Measurements from ENCODE around the gene APOL1.

- TF ChIP-seq CTCF (IDR thresholded peaks at IDR 0.05 in 2 of 3, conservative IDR thresholded peaks at IDR 0.05 in 1 of 3; ENCODE audit: borderline replicate concordance in 1 of 3, insufficient read depth in 1 of 3, low read depth in 2 of 3, low read length in 2 of 3) (no peak), ZNF274 (IDR thresholded peaks at IDR 0.05; ENCODE audit: low read depth, low read length) (no peak), REST (IDR thresholded peaks at IDR 0.05; ENCODE audit: low read depth) (no peak), FOSL1 (IDR thresholded peaks at IDR 0.05; ENCODE audit: low read depth) (no peak), ELF1 (IDR thresholded peaks at IDR 0.05; ENCODE audit: borderline replicate concordance, low read depth) (no peak), EZH2 (IDR thresholded peaks at IDR 0.05) (no peak), MAX (IDR thresholded peaks at IDR 0.05) (no peak), JUND (IDR thresholded peaks at IDR 0.05) (no peak), YY1 (IDR thresholded peaks at IDR 0.05; ENCODE audit: extremely low read depth, insufficient replicate concordance, low read depth, low read length) (no peak)
Observed at GRCh38 chr22:36316419-36316818, 63.5 kb downstream of the APOL1 start.

Data from HCT116 (cell line).